GM19438 (cell line): Measurements from ENCODE around the gene USP47.

Experiments used
- ATAC-seq: cut with Tn5 transposase; IDR thresholded peaks from one replicate; pipeline ENCODE4 v1.9.1; 2021; ENCODE audit warnings: low read depth; ENCODE audit not compliant: unreplicated experiment

The USP47 gene

GRCh38 chr11:11977206-11977938, 135.6 kb downstream of the USP47 start:
- ATAC-seq = no peak

- no peak for ATAC-seq
Observed at GRCh38 chr11:11978098-11978637, 136.4 kb downstream of the USP47 start.

- no peak for ATAC-seq
Observed at GRCh38 chr11:11978792-11979487, 137.2 kb downstream of the USP47 start.

GRCh38 chr11:11979488-11980117, 137.8 kb downstream of the USP47 start:
- no peak for ATAC-seq

DNA sequence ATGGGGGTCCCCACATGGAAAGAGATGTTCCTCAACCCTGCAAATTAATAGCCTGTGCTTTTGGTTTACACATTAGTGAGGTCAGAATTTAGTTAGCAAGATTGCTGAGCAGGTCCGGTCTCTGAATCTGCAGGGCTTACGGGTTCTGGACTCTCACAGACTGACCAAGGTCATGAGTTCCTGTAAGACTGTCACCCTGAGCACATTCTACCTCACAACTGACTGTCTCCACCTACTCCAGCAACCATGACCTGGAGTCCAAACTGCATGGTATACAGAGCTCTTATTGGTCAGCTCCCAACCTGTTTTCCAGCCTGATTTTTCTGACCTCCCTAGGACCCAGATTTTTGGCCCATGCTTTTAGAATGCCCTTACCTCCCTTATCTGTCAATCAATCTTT, 138.4 kb downstream of the USP47 start:
- no peak for ATAC-seq

GRCh38 chr11:11980841-11981308, 139.1 kb downstream of the USP47 start:
- no peak for ATAC-seq

DNA sequence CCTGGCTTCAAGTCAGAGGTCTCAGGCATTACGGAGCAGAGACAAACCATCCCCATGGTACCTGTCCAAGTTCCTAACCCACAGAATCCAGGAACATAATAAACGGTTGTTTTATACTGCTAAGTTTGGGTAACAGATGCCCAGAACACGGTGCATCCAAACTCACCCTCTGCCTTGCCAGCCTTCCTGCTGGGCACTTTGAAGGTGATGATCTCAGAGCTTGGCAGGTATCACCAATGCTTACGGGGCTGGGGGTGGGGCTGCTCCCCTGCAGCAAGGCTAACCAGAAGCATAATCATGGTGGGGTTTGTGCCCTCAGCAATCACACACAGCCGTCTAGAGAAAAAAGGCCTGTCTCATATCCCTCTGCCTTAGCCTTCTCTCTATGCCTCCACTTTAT, 139.6 kb downstream of the USP47 start:
- ATAC-seq = no peak

DNA sequence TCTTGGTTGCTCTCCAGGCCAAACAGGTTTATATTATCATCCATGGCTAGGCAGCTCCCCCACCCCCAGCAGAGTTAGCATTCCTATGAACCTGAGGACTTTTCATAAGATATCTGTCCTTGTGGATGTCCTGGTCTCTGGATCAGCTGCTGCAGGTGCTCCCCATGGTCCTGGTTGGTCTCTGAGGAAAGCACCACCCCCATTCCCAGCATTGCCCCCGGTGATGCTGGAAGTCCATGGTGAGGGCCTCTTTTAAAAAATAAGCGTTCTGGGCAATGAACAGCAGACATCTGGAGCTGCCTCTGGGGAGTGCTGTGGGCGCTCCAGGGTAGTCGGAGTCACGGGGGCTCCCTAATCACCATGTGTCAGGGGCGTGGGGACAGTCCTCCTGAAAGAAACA, 140.1 kb downstream of the USP47 start:
- ATAC-seq = no peak

DNA sequence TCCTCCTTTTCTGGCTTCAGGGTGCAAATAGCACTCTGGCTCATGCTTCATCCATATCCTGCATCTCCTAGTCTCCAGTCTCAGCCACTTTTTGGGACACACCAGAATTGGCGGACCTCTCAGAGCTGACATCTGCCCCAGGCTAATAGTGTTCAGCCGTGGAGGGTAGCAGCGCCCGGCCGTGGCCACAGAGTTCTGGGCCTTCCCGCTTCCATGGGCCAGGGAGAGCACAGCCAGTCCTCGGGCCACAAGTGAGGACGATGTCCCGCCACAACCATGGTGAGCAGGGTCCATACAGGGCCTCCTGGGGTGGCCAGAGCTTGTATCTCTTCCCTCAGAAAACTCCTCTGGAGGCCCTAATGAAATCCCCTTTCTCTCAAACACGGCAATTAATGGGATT, 140.7 kb downstream of the USP47 start:
- no peak for ATAC-seq

- ATAC-seq = no peak
Observed at GRCh38 chr11:11982975-11983374, 141.2 kb downstream of the USP47 start.

- no peak for ATAC-seq
Observed at GRCh38 chr11:11983427-11983826, 141.7 kb downstream of the USP47 start.

GRCh38 chr11:11984563-11984962, 142.8 kb downstream of the USP47 start:
- no peak for ATAC-seq

DNA sequence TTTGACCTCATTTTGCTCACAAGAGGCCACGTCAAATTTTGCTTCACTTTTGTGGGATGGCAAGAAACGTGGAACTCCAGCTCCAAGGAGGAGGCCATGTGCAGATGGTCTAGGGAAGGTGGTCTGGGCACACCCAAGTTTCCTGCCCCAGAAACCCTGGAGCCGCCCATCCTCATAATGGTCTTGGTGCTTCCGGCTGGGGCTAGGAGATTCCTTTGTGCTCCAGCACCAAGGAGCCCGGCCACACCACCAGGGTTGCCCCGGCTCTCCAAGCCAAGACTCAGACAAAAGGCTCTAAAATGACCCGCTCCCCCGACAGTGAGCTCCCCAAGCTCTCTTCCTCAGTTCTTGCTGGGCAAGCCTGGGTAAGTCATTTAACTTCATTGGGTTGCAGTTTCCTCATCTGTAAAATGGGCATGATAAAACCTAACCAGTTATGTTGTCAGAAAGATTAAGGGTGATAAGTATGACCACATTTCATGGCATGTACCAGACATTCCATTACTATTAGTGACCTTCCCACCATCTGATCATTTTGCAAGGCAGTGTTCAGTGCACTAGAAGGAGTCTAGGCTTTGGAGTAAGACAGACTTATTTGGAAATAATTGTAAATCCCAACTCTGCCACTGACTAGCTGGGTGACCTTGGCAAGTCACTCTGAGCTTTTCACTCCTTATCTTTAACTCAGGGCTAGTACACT, 143.4 kb downstream of the USP47 start:
- no peak for ATAC-seq

DNA sequence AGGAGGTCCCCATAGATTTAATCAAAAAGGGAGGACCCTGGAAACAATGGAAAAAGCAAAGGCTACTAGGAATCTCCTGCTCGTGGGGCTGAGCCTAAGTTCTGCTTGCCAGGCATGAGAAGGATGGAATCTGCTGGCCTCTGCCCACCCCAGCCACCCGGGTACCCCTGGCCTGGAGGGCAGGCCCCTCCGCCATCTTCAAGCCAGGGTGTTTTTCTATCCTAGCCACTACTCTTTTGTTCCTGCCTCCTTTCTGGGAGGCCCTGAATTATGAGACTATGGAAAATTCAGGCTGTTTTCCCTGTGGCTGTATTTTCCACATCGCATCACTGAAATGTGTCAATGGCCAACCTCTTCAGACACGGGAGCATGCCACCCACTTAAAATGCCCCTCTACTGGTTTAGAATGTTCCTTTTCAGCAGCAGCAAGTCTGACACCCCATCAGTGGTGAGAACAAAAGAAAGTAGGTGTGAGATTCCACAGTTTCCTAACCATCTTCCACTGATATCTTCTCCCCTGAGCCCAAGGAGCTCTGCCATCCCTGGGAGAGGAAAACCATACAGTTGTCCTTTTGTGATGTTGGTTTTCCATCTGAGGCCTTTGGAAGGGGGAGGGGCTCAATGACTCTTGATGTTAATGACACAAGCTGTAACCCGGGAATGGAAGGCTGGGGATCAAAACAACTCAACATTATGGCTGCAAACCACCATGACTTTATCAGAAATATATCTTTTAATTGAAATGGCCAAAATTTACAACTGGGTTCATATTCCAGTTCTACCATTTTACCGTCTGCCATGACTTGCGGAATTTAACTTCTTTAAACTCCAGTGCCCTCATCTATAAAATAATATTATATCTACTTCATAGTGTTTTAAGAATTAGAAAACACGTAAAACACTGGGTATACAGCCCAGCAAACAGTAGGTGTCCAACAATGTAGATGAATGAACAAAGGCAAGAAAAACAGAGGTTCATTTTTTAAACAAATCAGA, 144.5 kb downstream of the USP47 start:
- no peak for ATAC-seq

GRCh38 chr11:11987503-11988022, 145.8 kb downstream of the USP47 start:
- no peak for ATAC-seq

DNA sequence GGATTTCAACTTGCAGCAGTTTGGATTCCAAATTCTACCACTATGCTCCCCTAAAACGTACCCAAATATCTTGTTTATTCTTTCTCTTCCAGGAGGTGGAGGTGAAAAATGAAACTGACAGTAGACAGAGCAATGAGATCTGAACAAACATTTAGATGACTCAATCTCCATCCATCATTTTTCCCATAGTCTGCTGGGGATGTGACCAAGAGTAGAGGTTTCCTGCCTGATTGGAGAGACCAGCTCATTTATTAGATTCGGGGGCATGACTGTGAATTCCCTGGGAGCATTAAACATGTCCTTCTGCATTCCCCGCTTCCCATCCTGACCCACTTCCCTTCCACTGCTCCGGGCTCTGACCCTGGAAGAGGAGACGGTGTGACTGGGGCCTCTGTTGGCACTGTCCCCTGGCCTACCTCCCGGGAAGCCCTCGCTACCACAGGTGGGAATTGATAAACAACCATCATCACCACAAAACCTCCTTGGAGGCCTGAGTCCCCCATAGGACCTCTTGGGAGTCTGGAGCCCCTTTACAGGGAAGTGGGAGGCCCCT, 146.4 kb downstream of the USP47 start:
- no peak for ATAC-seq

- ATAC-seq = no peak
Observed at GRCh38 chr11:11988681-11989261, 147.0 kb downstream of the USP47 start.
